ENCODE data around the gene TREM1. TPM values are rescaled to one million over a fixed set of nuclear protein-coding genes. Genes with fewer than 3 reads are reported as not detected.

The TREM1 gene
- total RNA-seq, 1 donor from 2014 or later = not detected

DNA sequence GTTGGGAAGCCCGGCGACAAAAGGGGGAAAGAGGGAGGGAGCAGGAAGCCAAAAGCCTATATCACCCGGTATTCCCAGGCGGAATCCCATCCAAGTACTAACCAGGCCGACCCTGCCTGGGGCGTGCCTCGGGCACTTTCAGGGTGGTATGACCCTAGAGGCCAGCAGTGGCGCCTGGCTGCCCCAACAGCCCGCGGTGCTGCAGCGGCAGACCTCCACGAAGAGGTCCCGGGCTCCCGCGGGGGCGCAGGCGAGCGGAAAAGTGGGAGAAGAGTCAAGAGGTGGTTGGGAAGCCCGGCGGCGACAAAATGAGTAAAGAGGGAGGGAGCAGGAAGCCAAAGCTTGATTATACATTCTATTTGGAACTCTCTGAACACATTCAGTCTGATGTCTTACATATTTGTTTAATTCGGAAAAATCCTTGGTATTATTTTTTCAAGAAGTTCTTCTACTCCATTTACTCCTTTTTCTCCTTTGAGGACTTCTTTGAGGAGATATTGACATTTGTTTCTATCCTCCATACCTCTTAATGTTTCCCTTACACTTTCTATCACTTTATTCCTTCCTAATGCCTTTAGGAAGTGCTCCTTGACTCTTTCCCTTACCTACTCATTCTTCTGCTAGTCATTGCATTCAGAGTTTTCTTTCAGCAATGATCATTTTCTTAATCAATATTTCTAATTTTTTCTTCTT lies 46.9 kb downstream of the TREM1 start:
- Mint-ChIP-seq H3K27me3 (ENCODE audit: unreplicated experiment) (peaks cover 88% of the 10 kb centered on the region), H3K36me3 (ENCODE audit: unreplicated experiment) (no peaks in the 10 kb centered on the region), H3K27ac (ENCODE audit: unreplicated experiment) (no peak overlapping the region), H3K9me3 (ENCODE audit: unreplicated experiment) (no peaks in the 10 kb centered on the region), H3K4me1 (ENCODE audit: unreplicated experiment) (peaks cover 5% of the 10 kb centered on the region), H3K4me3 (ENCODE audit: unreplicated experiment) (no peak overlapping the region)
- TF ChIP-seq, protein P1, sequence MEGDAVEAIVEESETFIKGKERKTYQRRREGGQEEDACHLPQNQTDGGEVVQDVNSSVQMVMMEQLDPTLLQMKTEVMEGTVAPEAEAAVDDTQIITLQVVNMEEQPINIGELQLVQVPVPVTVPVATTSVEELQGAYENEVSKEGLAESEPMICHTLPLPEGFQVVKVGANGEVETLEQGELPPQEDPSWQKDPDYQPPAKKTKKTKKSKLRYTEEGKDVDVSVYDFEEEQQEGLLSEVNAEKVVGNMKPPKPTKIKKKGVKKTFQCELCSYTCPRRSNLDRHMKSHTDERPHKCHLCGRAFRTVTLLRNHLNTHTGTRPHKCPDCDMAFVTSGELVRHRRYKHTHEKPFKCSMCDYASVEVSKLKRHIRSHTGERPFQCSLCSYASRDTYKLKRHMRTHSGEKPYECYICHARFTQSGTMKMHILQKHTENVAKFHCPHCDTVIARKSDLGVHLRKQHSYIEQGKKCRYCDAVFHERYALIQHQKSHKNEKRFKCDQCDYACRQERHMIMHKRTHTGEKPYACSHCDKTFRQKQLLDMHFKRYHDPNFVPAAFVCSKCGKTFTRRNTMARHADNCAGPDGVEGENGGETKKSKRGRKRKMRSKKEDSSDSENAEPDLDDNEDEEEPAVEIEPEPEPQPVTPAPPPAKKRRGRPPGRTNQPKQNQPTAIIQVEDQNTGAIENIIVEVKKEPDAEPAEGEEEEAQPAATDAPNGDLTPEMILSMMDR (IDR thresholded peaks at IDR 0.05) = no peak
- peak; percentile 82 for DNase-seq (ENCODE audit: extremely low spot score, unreplicated experiment)

DNA sequence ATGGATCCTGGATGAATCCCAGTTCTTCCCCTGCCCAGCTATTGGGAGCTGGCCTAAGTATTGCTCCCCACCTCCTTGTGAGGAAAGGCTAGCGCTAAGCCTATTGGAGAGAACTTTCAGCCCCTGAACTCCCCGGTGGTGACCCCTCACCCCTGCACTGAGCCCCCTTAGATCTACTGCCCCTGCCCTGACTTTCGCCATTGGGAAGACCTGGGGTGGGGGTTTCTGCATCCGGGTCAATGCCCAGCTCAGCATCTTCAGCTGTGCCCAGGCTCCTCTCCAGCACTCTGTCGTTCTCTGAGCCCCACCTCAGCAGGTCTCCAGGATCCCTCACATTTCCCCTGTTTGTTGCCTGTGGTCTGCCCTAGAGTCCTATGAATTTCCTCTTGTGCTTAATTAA lies 49.4 kb downstream of the TREM1 start:
- H3K27ac Mint-ChIP-seq (ENCODE audit: unreplicated experiment) = no peak overlapping the region

DNA sequence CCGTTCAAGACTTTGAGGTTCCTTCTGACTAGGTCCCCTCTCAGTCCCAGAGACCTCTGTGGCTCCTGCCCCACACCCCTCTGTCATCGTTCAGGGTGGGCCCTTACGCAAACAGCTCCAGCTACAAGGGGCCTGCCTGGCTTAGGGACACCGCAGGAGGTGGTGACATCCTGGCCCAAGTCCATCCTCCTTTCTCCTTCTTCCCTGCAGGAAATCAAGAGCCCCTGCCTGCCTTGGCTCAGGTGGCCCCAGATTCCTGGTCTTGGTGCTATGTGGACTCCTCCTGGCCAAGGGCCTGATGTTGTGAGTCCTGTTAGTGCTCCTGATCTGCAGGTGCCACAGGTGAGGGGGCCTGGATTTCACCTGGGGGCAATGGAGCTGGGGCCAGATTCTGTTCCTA lies 50.2 kb downstream of the TREM1 start:
- TF ChIP-seq, protein P1 (IDR thresholded peaks at IDR 0.05) = no peak
- Mint-ChIP-seq H3K9me3 (ENCODE audit: unreplicated experiment) (no peaks in the 10 kb centered on the region), H3K4me3 (ENCODE audit: unreplicated experiment) (no peak overlapping the region), H3K27me3 (ENCODE audit: unreplicated experiment) (peaks cover 77% of the 10 kb centered on the region), H3K4me1 (ENCODE audit: unreplicated experiment) (peaks cover 5% of the 10 kb centered on the region), H3K36me3 (ENCODE audit: unreplicated experiment) (no peaks in the 10 kb centered on the region), H3K27ac (ENCODE audit: unreplicated experiment) (no peak overlapping the region)
- peak; percentile 68 for DNase-seq (ENCODE audit: extremely low spot score, unreplicated experiment)

More for the DNA sequence above, 49.4 kb downstream of the TREM1 start:
- Mint-ChIP-seq H3K36me3 (ENCODE audit: unreplicated experiment) (no peaks in the 10 kb centered on the region), H3K4me1 (ENCODE audit: unreplicated experiment) (peaks cover 5% of the 10 kb centered on the region), H3K4me3 (ENCODE audit: unreplicated experiment) (no peak overlapping the region), H3K27me3 (ENCODE audit: unreplicated experiment) (peaks cover 78% of the 10 kb centered on the region), H3K9me3 (ENCODE audit: unreplicated experiment) (no peaks in the 10 kb centered on the region)
- TF ChIP-seq, protein P1 (IDR thresholded peaks at IDR 0.05) = no peak
- DNase-seq (ENCODE audit: extremely low spot score, unreplicated experiment) = peak; percentile 70

DNA sequence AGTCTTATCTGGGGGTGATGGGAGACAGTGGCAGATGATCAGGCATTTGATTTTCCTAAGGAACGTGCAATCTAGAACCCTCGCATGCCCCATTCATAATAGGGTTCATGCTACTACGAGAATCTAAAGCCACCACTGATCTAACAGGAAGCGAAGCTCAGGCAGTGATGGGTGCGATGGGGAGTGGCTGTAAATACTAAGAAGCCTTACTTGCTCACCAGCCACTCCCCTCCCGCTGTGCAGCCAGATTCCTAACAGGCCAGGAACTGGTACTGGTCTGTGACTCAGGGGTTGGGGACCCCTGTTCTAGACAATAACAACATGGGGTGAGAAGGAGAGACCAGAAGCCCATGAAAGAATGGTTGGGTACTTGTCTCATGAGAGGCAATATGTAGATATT lies 53.8 kb downstream of the TREM1 start:
- H3K36me3 Mint-ChIP-seq (ENCODE audit: unreplicated experiment) = no peaks in the 10 kb centered on the region
- TF ChIP-seq, protein P1 (IDR thresholded peaks at IDR 0.05) = no peak
- H3K27me3 Mint-ChIP-seq (ENCODE audit: unreplicated experiment) = peaks cover 51% of the 10 kb centered on the region
- no peak for DNase-seq (ENCODE audit: extremely low spot score, unreplicated experiment)
- H3K4me3 Mint-ChIP-seq (ENCODE audit: unreplicated experiment) = no peak overlapping the region
- no peaks in the 10 kb centered on the region for H3K9me3 Mint-ChIP-seq (ENCODE audit: unreplicated experiment)
- no peaks in the 10 kb centered on the region for H3K4me1 Mint-ChIP-seq (ENCODE audit: unreplicated experiment)
- H3K27ac Mint-ChIP-seq (ENCODE audit: unreplicated experiment) = no peak overlapping the region

DNA sequence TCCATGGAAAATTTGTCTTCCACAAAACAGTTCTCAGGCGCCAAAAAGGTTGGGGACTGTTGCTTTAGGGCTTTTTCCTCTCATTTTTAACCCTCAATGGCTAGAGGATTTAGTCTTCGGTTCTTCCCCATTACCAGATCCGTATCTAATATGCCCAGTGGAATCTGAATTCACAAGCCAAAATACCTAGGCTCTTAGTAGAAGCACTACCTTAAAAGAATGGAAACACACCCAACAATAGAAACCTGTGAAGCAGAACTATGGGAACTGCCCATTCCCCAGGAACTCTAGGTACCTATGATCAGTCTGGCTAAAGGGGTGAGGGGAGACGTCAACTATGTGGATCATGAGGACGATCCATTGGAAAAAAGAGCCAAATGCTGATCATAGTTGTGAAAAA lies 55.2 kb downstream of the TREM1 start:
- no peak for DNase-seq (ENCODE audit: extremely low spot score, unreplicated experiment)
- no peak overlapping the region for H3K4me3 Mint-ChIP-seq (ENCODE audit: unreplicated experiment)
- H3K27ac Mint-ChIP-seq (ENCODE audit: unreplicated experiment) = no peak overlapping the region
- H3K36me3 Mint-ChIP-seq (ENCODE audit: unreplicated experiment) = no peaks in the 10 kb centered on the region
- H3K4me1 Mint-ChIP-seq (ENCODE audit: unreplicated experiment) = no peaks in the 10 kb centered on the region
- no peaks in the 10 kb centered on the region for H3K9me3 Mint-ChIP-seq (ENCODE audit: unreplicated experiment)
- H3K27me3 Mint-ChIP-seq (ENCODE audit: unreplicated experiment) = peaks cover 53% of the 10 kb centered on the region
- TF ChIP-seq, protein P1 (IDR thresholded peaks at IDR 0.05) = no peak
